ENCODE measurements around the gene ITIH2.

DNA sequence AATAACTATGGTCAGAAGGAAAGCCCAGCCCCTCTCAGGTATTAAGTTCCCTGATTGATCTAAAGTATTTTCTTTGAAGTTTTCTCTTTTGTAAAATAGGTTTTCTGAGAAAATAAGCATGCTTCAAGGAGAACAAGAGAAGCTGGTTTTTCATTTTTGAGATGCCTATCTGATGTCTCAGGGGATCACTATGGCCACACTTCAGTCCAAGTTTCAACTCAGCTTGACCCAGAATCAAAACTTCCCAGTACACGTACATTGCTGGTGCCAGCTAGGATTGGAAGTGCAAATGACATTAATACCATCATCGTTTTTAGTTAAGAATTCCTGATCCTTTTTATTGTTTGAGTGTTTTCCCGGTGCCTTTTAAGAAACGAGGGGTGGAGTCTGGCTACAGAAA lies 43.6 kb upstream of the ITIH2 start:
- TF ChIP-seq, protein P1, sequence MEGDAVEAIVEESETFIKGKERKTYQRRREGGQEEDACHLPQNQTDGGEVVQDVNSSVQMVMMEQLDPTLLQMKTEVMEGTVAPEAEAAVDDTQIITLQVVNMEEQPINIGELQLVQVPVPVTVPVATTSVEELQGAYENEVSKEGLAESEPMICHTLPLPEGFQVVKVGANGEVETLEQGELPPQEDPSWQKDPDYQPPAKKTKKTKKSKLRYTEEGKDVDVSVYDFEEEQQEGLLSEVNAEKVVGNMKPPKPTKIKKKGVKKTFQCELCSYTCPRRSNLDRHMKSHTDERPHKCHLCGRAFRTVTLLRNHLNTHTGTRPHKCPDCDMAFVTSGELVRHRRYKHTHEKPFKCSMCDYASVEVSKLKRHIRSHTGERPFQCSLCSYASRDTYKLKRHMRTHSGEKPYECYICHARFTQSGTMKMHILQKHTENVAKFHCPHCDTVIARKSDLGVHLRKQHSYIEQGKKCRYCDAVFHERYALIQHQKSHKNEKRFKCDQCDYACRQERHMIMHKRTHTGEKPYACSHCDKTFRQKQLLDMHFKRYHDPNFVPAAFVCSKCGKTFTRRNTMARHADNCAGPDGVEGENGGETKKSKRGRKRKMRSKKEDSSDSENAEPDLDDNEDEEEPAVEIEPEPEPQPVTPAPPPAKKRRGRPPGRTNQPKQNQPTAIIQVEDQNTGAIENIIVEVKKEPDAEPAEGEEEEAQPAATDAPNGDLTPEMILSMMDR (conservative IDR thresholded peaks at IDR 0.05; ENCODE audit: low read depth, low read length), result no peak
- TF ChIP-seq EZH2 (IDR thresholded peaks at IDR 0.05; ENCODE audit: low read length, unreplicated experiment), result no peak
- TF ChIP-seq EZH2phosphoT487 (IDR thresholded peaks at IDR 0.05; ENCODE audit: borderline replicate concordance, low read length), result no peak

All from PC-3 (cell line).